NCI-H460 (cell line): ENCODE measurements around the gene NKX1-2. TPM values are rescaled to one million over a fixed set of nuclear protein-coding genes. Genes with fewer than 3 reads are reported as not detected.
"Not testable (repeated sequence)": the region's sequence is repeated elsewhere in the genome, so short reads cannot be mapped to it uniquely, and the experiment has no call there.

Experiments used
- DNase-seq: peaks from one replicate; pipeline ENCODE4 v3.0.0-alpha.2; 2016; ENCODE audit warnings: low read depth; ENCODE audit errors: extremely low read depth
- total RNA-seq: library from RNA; depleted of rRNA; stranded (reverse); fragments of >200 nt; shearing (Covaris generic); gene quantifications from 2 replicates; pipeline ENCODE4 v1.2.3, GENCODE V29; 2014

The NKX1-2 gene
- total RNA-seq, 1 experiment from 2014 or later: 0.02 TPM

GRCh38 chr10:124453960-124454610 is 4.2 kb upstream of the NKX1-2 start:
- no peak for DNase-seq

DNA sequence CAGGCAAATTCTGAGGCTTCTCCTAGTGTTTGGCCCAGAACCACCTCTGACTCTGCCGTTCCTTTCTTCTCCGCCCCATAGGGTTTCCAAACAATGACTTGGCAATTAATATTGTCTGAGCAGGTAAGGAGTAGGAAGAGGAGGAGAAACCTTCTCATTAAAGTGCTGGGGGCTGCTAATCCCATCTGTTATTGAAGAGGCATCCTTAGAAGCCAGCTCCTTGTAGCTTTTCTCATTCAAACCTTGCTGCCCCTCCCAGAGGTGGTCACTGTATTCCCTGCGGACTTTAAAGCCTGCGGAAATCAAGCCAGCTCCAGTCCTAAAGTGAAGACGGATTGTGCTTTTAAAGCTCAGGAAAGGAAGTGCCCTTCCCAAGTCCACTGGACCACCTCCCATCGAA is 1.4 kb upstream of the NKX1-2 start:
- no peak for DNase-seq

DNA sequence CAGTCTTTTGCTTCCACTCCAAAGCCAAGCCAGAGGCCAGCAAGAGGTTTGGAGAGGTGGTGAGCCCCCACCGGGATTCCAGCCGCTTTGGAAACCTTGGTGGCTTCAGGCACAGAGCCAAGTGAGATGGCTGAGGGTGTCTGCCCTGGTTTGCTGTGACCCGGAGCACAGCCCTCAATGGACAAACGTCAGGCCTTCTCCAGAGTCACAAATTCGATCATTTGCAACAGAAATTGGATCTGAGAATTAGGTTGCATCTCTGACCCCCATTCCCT is 885 bp upstream of the NKX1-2 start:
- DNase-seq: no peak

- no peak for DNase-seq
Measured at GRCh38 chr10:124449170-124450011, 444 bp downstream of the NKX1-2 start.

- no peak for DNase-seq
Measured at GRCh38 chr10:124448696-124449169, 1.1 kb downstream of the NKX1-2 start.

DNA sequence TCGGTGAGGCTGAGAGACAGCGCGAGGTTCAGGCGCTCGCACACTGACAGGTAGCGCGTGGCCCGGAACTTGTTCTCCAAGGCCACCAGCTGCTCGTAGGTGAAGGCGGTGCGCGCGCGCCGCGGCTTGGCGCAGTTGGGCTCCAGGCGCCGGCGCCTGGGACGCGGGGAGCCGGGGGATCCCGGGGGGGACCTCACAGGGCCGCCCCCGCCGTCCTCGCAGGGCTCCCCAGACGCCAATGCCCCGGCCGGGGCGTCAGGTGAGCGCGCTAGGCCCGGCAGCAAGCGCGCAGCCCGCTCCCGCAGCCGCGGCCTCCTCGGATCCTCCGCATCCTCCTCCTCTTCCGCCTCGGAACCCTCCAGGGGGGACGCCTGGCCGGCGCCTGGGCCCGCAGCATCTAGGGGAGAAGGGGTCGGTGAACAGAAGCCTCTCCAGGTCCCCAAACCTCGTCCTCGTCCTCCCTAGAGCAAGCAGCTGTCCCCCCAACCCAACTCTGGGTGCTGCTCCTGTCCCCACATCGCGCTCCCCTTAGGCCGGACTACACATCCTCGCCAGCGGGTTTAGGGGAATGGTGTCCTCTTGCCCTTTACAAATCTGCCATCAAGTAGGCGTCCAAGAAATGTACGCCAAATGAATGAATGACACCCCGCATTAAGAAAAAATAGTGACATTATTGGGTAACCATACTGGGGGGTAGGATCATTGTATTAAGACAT is 1.9 kb downstream of the NKX1-2 start:
- no peak for DNase-seq

GRCh38 chr10:124446830-124447750 is 2.7 kb downstream of the NKX1-2 start:
- DNase-seq: no peak

DNA sequence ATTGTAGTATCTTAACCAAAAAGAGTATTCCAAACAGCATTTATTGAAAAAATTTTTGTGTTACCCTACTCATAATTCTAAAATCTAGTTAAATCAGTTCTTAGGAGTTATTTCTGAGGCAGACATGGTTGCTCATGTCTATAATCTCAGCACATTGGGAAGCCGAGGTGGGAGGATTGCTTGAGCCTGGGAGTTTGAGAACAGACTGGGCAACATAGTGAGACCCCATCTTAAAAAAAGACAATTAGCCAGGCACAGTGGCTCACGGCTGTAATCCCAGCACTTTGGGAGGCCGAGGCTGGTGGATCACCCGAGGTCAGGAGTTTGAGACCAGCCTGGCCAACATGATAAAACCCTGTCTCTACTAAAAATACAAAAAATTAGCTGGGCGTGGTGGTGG is 8.1 kb downstream of the NKX1-2 start:
- DNase-seq: not testable (repeated sequence)

DNA sequence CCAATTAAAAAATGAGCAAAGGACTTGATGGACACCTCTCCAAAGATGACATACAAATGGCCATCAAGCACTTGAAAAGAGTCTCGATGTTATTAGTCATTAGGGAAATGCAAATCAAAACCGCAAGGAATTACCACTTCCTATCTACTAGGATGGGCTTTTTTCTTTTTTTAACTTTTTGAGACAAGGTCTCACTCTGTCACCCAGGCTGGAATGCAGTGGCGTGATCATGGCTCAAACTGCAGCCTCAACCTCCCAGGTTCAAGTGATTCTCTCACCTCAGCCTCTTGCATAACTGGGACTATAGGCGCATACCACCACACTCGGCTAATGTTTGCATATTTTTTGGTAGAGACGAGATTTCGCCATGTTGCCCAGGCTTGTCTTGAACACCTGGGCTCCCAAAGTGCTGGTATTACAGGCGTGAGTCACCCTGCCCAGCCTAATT is 13.6 kb downstream of the NKX1-2 start:
- no peak for DNase-seq

GRCh38 chr10:124435683-124436082 is 14.2 kb downstream of the NKX1-2 start:
- DNase-seq: not testable (repeated sequence)

DNA sequence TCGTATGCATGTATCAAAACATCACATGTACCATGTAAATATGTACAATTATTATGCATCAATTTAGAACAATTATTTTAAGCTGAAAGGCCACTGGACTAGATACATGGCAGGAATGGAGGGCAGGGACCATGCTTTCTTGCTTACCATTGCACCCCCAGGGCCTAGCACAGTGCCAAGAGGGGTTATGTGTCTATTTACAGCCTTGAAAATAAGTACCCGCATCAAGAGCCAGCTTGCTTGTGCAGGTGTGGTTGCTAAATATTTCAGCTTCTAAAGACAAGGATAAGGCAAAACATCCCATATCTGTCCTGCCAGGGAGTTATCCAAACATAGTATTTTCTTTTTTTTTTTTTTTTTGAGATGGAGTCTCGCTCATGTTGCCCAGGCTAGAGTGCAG is 16.4 kb downstream of the NKX1-2 start:
- DNase-seq: no peak

GRCh38 chr10:124430077-124430476 is 19.8 kb downstream of the NKX1-2 start:
- DNase-seq: no peak

DNA sequence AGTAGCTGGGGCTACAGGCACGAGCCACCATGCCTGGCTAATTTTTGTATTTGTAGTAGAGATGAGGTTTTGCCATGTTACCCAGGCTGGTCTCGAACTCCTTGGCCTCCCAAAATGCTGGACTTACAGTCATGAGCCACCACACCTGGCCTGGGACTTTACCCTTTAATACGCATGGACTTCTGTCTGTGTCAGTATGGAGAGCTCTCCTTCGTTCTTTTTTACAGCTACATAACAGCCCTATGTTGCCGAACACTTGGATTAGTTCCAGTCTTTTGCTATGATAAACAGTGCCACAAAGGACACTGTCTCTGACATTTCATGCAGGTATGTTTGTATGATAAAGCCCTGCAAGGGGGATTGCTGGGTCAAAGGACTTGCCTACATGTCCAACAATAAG is 20.3 kb downstream of the NKX1-2 start:
- no peak for DNase-seq

- no peak for DNase-seq
Measured at GRCh38 chr10:124428207-124428777, 21.5 kb downstream of the NKX1-2 start.

GRCh38 chr10:124425227-124425962 is 24.4 kb downstream of the NKX1-2 start:
- DNase-seq: no peak

GRCh38 chr10:124423813-124424212 is 26.0 kb downstream of the NKX1-2 start:
- no peak for DNase-seq

GRCh38 chr10:124422742-124423141 is 27.1 kb downstream of the NKX1-2 start:
- DNase-seq: no peak

- no peak for DNase-seq
Measured at GRCh38 chr10:124420254-124420653, 29.6 kb downstream of the NKX1-2 start.

DNA sequence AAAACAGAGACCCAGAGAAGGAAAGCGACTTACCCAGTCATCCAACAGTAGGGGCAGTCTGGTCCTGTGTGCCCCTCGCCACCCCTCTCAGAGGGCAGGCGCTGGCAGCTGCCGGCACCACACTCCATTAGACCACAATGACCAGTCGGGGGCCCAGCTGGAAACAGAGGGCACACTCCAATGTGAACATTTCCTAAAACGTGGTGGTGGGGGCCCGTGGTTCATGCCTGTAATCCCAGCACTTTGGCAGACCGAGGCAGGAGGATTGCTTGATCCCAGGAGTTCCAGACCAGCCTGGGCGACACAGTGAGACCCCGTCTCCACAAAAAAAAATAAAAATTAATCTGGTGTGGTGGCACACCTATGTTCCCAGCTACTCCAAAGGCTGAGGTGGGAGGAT is 30.2 kb downstream of the NKX1-2 start:
- no peak for DNase-seq
